Measurements from ENCODE around the gene GPN2. TPM values are rescaled to one million over a fixed set of nuclear protein-coding genes. Genes with fewer than 3 reads are reported as not detected.
A peak's percentile ranks its signal among the peaks of the same experiment; 100 is the strongest.

The GPN2 gene
- total and polyA plus RNA-seq, 4 donors = 9.5 to 12.7 (median 10.4) TPM

- no peaks in the 10 kb centered on the region for H3K27me3 ChIP-seq (ENCODE audit: control insufficient read depth in 4 of 4, insufficient read depth in 4 of 4, low read length in 3 of 4)
- peak overlapping the region; percentile 48 to 64 for H3K27ac ChIP-seq (ENCODE audit: low read depth in 1 of 2, low read length in 2 of 2)
- H3K4me1 ChIP-seq (ENCODE audit: control insufficient read depth in 4 of 4, insufficient read depth in 4 of 4, low read length in 3 of 4) = peaks cover 15 to 55% (median 43%) of the 10 kb centered on the region in 4 donors
- DNase-seq (ENCODE audit: low spot score) = no peak
- peak overlapping the region; percentile 46 to 69 for H3K9ac ChIP-seq (ENCODE audit: low read depth in 1 of 2, low read length in 2 of 2)
- TF ChIP-seq CTCF (IDR thresholded peaks at IDR 0.05; ENCODE audit: low read depth, low read length, missing input control) (no peak), FOXA2 (IDR thresholded peaks at IDR 0.05) (no peak), EGR1 (IDR thresholded peaks at IDR 0.05; ENCODE audit: low read depth in 2 of 2) (no peak)
- H3K9me3 ChIP-seq (ENCODE audit: control insufficient read depth in 4 of 4, low read length in 3 of 4) = no peaks in the 10 kb centered on the region
- WGBS = 8% methylated on average over 17 of the region's 17 CpGs
- peaks cover 0 to 3% (median 0%) of the 10 kb centered on the region in 4 donors for H3K36me3 ChIP-seq (ENCODE audit: control insufficient read depth in 4 of 4, insufficient read depth in 3 of 4, low read depth in 1 of 4, low read length in 3 of 4)
- H3K4me3 ChIP-seq (ENCODE audit: low read depth in 1 of 3, low read length in 3 of 3) = peak overlapping the region in 2 of 3 donors; percentile 67 to 87
Observed at GRCh38 chr1:26827106-26827604, 62.9 kb downstream of the GPN2 start.

- peaks cover 15 to 50% (median 39%) of the 10 kb centered on the region in 4 donors for H3K4me1 ChIP-seq (ENCODE audit: control insufficient read depth in 4 of 4, insufficient read depth in 4 of 4, low read length in 3 of 4)
Observed at GRCh38 chr1:26826261-26827105, 63.6 kb downstream of the GPN2 start, which contains the start of gene ZDHHC18. Gene ZDHHC18, plus strand, starts transcription at chr1:26826688. Its CDS starts 117 bp downstream, at chr1:26826805.

More at GRCh38 chr1:26826261-26827105, 63.6 kb downstream of the GPN2 start, which contains the start of gene ZDHHC18:
- peak within 1 kb of the TSS; percentile 52 to 64 for H3K27ac ChIP-seq (ENCODE audit: low read depth in 1 of 2, low read length in 2 of 2)
- peak; percentile 75 for DNase-seq (ENCODE audit: low spot score)
- H3K9me3 ChIP-seq (ENCODE audit: control insufficient read depth in 4 of 4, low read length in 3 of 4) = no peaks in the 10 kb centered on the region
- H3K27me3 ChIP-seq (ENCODE audit: control insufficient read depth in 4 of 4, insufficient read depth in 4 of 4, low read length in 3 of 4) = no peaks in the 10 kb centered on the region
- WGBS = under 1% methylated on average over 107 of the region's 107 CpGs
- H3K9ac ChIP-seq (ENCODE audit: low read depth in 1 of 2, low read length in 2 of 2) = peak within 1 kb of the TSS; percentile 46 to 69
- H3K36me3 ChIP-seq (ENCODE audit: control insufficient read depth in 4 of 4, insufficient read depth in 3 of 4, low read depth in 1 of 4, low read length in 3 of 4) = peaks cover 0 to 3% (median 0%) of the 10 kb centered on the region in 4 donors
- H3K4me3 ChIP-seq (ENCODE audit: low read depth in 1 of 3, low read length in 3 of 3) = peak within 1 kb of the TSS; percentile 56 to 87 (median 67)
- TF ChIP-seq HNF4G (IDR thresholded peaks at IDR 0.05) (no peak), CTCF (IDR thresholded peaks at IDR 0.05; ENCODE audit: low read depth, low read length, missing input control) (peak; percentile 61)

Other genes with a start within 250 kb of the GPN2 start
- gene ARID1A, start 194.3 kb downstream of the GPN2 start, total RNA-seq = 10 to 100 TPM; 25.6 to 31.9 TPM
- 10 to 100 TPM; 12.2 to 14.8 TPM for gene ARID1A, start 194.3 kb downstream of the GPN2 start, polyA plus RNA-seq
- gene PIGV, start 102.3 kb downstream of the GPN2 start, total RNA-seq = 10 to 100 TPM; 15.3 to 24.3 TPM
- gene PIGV, start 102.3 kb downstream of the GPN2 start, polyA plus RNA-seq = 10 to 100 TPM; 13.9 to 14.2 TPM
- 1 to 10 TPM; 7.6 to 8.3 TPM for gene ZDHHC18, start 63.6 kb downstream of the GPN2 start, total RNA-seq
- 1 to 10 TPM; 2.6 to 9.2 TPM for gene ZDHHC18, start 63.6 kb downstream of the GPN2 start, polyA plus RNA-seq
- gene SFN, start 27.1 kb downstream of the GPN2 start, total RNA-seq = under 1 TPM in 1 of 2 donors, not detected in 1; 0.17 TPM
- gene SFN, start 27.1 kb downstream of the GPN2 start, polyA plus RNA-seq = under 1 TPM in 1 of 2 donors, not detected in 1; 0.69 TPM
- gene GPATCH3, start 10.2 kb upstream of the GPN2 start, total RNA-seq = 1 to 10 TPM; 6.3 TPM
- gene GPATCH3, start 10.2 kb upstream of the GPN2 start, polyA plus RNA-seq = 1 to 10 TPM; 5.8 to 6.2 TPM
- 10 to 100 TPM; 15.7 to 24.2 TPM for gene NR0B2, start 23.7 kb upstream of the GPN2 start, total RNA-seq
- gene NR0B2, start 23.7 kb upstream of the GPN2 start, polyA plus RNA-seq = 100 to 1,000 TPM in 1 of 2 donors, 10 to 100 TPM in 1; 56.9 to 166 TPM
- gene NUDC, start 31.5 kb upstream of the GPN2 start, total RNA-seq = 10 to 100 TPM; 18.2 to 22.8 TPM
- gene NUDC, start 31.5 kb upstream of the GPN2 start, polyA plus RNA-seq = 10 to 100 TPM; 49.7 to 50.7 TPM
- 1 to 10 TPM; 1.0 to 1.4 TPM for gene KDF1, start 70.2 kb upstream of the GPN2 start, total RNA-seq
- 1 to 10 TPM; 2.2 to 4.6 TPM for gene KDF1, start 70.2 kb upstream of the GPN2 start, polyA plus RNA-seq
- 10 to 100 TPM in 1 of 2 donors, 1 to 10 TPM in 1; 1.3 to 10.0 TPM for gene TRNP1, start 103.4 kb upstream of the GPN2 start, total RNA-seq
- gene TRNP1, start 103.4 kb upstream of the GPN2 start, polyA plus RNA-seq = 1 to 10 TPM in 1 of 2 donors, under 1 TPM in 1; 0.97 to 3.5 TPM
- gene TENT5B, start 122.6 kb upstream of the GPN2 start, total RNA-seq = under 1 TPM; 0.23 to 0.59 TPM
- under 1 TPM; 0.25 to 0.47 TPM for gene TENT5B, start 122.6 kb upstream of the GPN2 start, polyA plus RNA-seq